Measurements from ENCODE around the gene KNOP1. TPM values are rescaled to one million over a fixed set of nuclear protein-coding genes. Genes with fewer than 3 reads are reported as not detected.

KNOP1 gene
- total RNA-seq, 2 experiments from 2014 or later: 19.7 to 33.2 TPM

- intact Hi-C loops (cut with micrococcal nuclease; ENCODE audit: unreplicated experiment): no loop called here
- ChIA-PET POLR2A (no interaction called here), CTCF (ENCODE audit: unreplicated experiment) (no interaction called here)
- Histone ChIP-seq H2AFZ (ENCODE audit: low read length) (no peak overlapping the region), H3K4me2 (ENCODE audit: low read length) (no peak overlapping the region), H3K79me2 (ENCODE audit: insufficient read depth, low read depth, low read length) (no peaks in the 10 kb centered on the region), H3K27ac (ENCODE audit: low read depth, low read length, poor library complexity, severe bottlenecking) (no peak overlapping the region), H3K4me3 (ENCODE audit: low read depth, low read length, poor library complexity, severe bottlenecking) (no peak overlapping the region), H4K20me1 (ENCODE audit: insufficient read depth, low read length) (no peaks in the 10 kb centered on the region), H3K36me3 (ENCODE audit: insufficient read depth, low read length) (no peaks in the 10 kb centered on the region), H3K9me3 (ENCODE audit: low read length) (no peaks in the 10 kb centered on the region), H3K9me2 (ENCODE audit: insufficient read depth, low read length) (no peaks in the 10 kb centered on the region), H3K4me1 (ENCODE audit: insufficient read depth, low read length, poor library complexity, severe bottlenecking) (no peaks in the 10 kb centered on the region)
- TF ChIP-seq CTCF (conservative IDR thresholded peaks at IDR 0.05; ENCODE audit: low read length): no peak
- TF ChIP-seq EZH2phosphoT487 (IDR thresholded peaks at IDR 0.05; ENCODE audit: borderline replicate concordance, low read depth, low read length): no peak
- BruUV-seq (replicated peaks): no TSS peak
- no peak for DNase-seq (ENCODE audit: low spot score)
Measured at GRCh38 chr16:19744670-19745069, 26.6 kb upstream of the KNOP1 start.

- BruUV-seq (replicated peaks): no TSS peak
- no peaks in the 10 kb centered on the region for H3K9me3 ChIP-seq (ENCODE audit: low read length)
- H2AFZ ChIP-seq (ENCODE audit: low read length): no peak overlapping the region
- no peak overlapping the region for H3K4me2 ChIP-seq (ENCODE audit: low read length)
- H3K27ac ChIP-seq (ENCODE audit: low read depth, low read length, poor library complexity, severe bottlenecking): no peak overlapping the region
- H3K4me1 ChIP-seq (ENCODE audit: insufficient read depth, low read length, poor library complexity, severe bottlenecking): no peaks in the 10 kb centered on the region
- ChIA-PET POLR2A (no interaction called here), CTCF (ENCODE audit: unreplicated experiment) (no interaction called here)
- H3K36me3 ChIP-seq (ENCODE audit: insufficient read depth, low read length): no peaks in the 10 kb centered on the region
- H4K20me1 ChIP-seq (ENCODE audit: insufficient read depth, low read length): no peaks in the 10 kb centered on the region
- DNase-seq (ENCODE audit: low spot score): no peak
- intact Hi-C loops (cut with micrococcal nuclease; ENCODE audit: unreplicated experiment): no loop called here
- no peaks in the 10 kb centered on the region for H3K9me2 ChIP-seq (ENCODE audit: insufficient read depth, low read length)
- no peaks in the 10 kb centered on the region for H3K79me2 ChIP-seq (ENCODE audit: insufficient read depth, low read depth, low read length)
- TF ChIP-seq EZH2phosphoT487 (IDR thresholded peaks at IDR 0.05; ENCODE audit: borderline replicate concordance, low read depth, low read length) (no peak), CTCF (conservative IDR thresholded peaks at IDR 0.05; ENCODE audit: low read length) (no peak)
- no peak overlapping the region for H3K4me3 ChIP-seq (ENCODE audit: low read depth, low read length, poor library complexity, severe bottlenecking)
Measured at GRCh38 chr16:19743816-19744159, 25.8 kb upstream of the KNOP1 start.

GRCh38 chr16:19741354-19741753, 23.3 kb upstream of the KNOP1 start:
- no peaks in the 10 kb centered on the region for H3K79me2 ChIP-seq (ENCODE audit: insufficient read depth, low read depth, low read length)
- TF ChIP-seq CTCF (conservative IDR thresholded peaks at IDR 0.05; ENCODE audit: low read length) (no peak), EZH2phosphoT487 (IDR thresholded peaks at IDR 0.05; ENCODE audit: borderline replicate concordance, low read depth, low read length) (no peak)
- BruUV-seq (replicated peaks): no TSS peak
- no peak overlapping the region for H3K4me2 ChIP-seq (ENCODE audit: low read length)
- H3K36me3 ChIP-seq (ENCODE audit: insufficient read depth, low read length): no peaks in the 10 kb centered on the region
- ChIA-PET CTCF (ENCODE audit: unreplicated experiment) (no interaction called here), POLR2A (no interaction called here)
- DNase-seq (ENCODE audit: low spot score): no peak
- H3K4me3 ChIP-seq (ENCODE audit: low read depth, low read length, poor library complexity, severe bottlenecking): no peak overlapping the region
- intact Hi-C loops (cut with micrococcal nuclease; ENCODE audit: unreplicated experiment): no loop called here
- H3K9me2 ChIP-seq (ENCODE audit: insufficient read depth, low read length): no peaks in the 10 kb centered on the region
- H3K9me3 ChIP-seq (ENCODE audit: low read length): no peaks in the 10 kb centered on the region
- no peak overlapping the region for H3K27ac ChIP-seq (ENCODE audit: low read depth, low read length, poor library complexity, severe bottlenecking)
- H2AFZ ChIP-seq (ENCODE audit: low read length): no peak overlapping the region
- H3K4me1 ChIP-seq (ENCODE audit: insufficient read depth, low read length, poor library complexity, severe bottlenecking): no peaks in the 10 kb centered on the region
- no peaks in the 10 kb centered on the region for H4K20me1 ChIP-seq (ENCODE audit: insufficient read depth, low read length)

All from OCI-LY7 (cell line).